Thoracic aorta (tissue), 2 donors: Measurements from ENCODE around the gene TPPP2. TPM values are rescaled to one million over a fixed set of nuclear protein-coding genes. Genes with fewer than 3 reads are reported as not detected.

Source experiments
- ATAC-seq: fragments of 150-250 bp; one replicate; pipeline ENCODE4 v1.8.0; 2017; ENCODE audit warnings: low read depth; ENCODE audit not compliant: insufficient number of reproducible peaks, low FRiP score
- DNase-seq: peaks from one replicate; pipeline ENCODE4 v3.0.0-alpha.2; 2020; ENCODE audit warnings: low spot score
- H3K27ac ChIP-seq, 2 donors: fragments of 200-600 bp; sonication (generic); 1 replicate in 1 of 2; 2 replicates in 1 of 2; pipeline ENCODE4 v1.5.1; 2016; ENCODE audit warnings: mild to moderate bottlenecking in 2 of 2, moderate library complexity in 2 of 2
- H3K27me3 ChIP-seq: fragments of 200-600 bp; sonication (generic); replicated peaks from 2 replicates; pipeline ENCODE4 v1.6.0; 2016; ENCODE audit warnings: mild to moderate bottlenecking; ENCODE audit not compliant: insufficient read depth
- H3K36me3 ChIP-seq: fragments of 200-600 bp; sonication (generic); one replicate; pipeline ENCODE4 v1.5.1; 2016
- H3K4me1 ChIP-seq, 2 donors: fragments of 200-600 bp; sonication (generic); 1 replicate in 1 of 2; 2 replicates in 1 of 2; pipeline versions ENCODE4 v1.5.1 to v1.6.0; 2016; ENCODE audit warnings: low read depth in 2 of 2, mild to moderate bottlenecking in 1 of 2; ENCODE audit not compliant: control insufficient read depth in 1 of 2
- H3K4me3 ChIP-seq: fragments of 200-600 bp; sonication (generic); 2 replicates; pipeline ENCODE4 v1.5.1; 2016; ENCODE audit warnings: mild to moderate bottlenecking
- H3K9me3 ChIP-seq: fragments of 200-600 bp; sonication (generic); 2 replicates; pipeline ENCODE4 v1.5.1; 2016
- total RNA-seq, 2 donors: library from RNA; depleted of rRNA; stranded (reverse); fragments of >200 nt; gene quantifications; one replicate each; pipeline versions ENCODE4 v1.1.0 to v1.2.3, GENCODE V29; 2016
- TF ChIP-seq, protein P1 (sequence below): fragments of 200-600 bp; sonication (generic); IDR thresholded peaks from one replicate; pipeline ENCODE4 v1.5.1; 2019; ENCODE audit warnings: antibody characterized with exemption

Gene TPPP2
- total RNA-seq, 2 donors from 2014 or later, result not detected

DNA sequence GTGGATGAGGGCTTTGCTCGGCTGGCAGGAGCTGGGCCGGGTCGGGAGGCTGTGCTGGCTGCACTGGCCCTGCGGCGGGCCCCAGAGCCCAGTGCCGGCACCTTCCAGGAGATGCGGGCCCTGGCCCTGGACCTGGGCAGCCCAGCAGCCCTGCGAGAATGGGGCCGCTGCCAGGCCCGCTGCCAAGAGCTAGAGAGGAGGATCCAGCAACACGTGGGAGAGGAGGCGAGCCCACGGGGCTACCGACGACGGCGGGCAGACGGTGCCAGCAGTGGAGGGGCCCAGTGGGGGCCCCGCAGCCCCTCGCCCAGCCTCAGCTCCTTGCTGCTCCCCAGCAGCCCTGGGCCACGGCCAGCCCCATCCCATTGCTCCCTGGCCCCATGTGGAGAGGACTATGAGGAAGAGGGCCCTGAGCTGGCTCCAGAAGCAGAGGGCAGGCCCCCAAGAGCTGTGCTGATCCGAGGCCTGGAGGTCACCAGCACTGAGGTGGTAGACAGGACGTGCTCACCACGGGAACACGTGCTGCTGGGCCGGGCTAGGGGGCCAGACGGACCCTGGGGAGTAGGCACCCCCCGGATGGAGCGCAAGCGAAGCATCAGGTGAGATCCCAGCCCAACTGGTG lies 51.6 kb downstream of the TPPP2 start:
- H3K27me3 ChIP-seq, result no peaks in the 10 kb centered on the region
- H3K4me3 ChIP-seq, result no peak overlapping the region
- H3K4me1 ChIP-seq, result no peaks in the 10 kb centered on the region
- H3K27ac ChIP-seq, result no peak overlapping the region
- TF ChIP-seq, protein P1, sequence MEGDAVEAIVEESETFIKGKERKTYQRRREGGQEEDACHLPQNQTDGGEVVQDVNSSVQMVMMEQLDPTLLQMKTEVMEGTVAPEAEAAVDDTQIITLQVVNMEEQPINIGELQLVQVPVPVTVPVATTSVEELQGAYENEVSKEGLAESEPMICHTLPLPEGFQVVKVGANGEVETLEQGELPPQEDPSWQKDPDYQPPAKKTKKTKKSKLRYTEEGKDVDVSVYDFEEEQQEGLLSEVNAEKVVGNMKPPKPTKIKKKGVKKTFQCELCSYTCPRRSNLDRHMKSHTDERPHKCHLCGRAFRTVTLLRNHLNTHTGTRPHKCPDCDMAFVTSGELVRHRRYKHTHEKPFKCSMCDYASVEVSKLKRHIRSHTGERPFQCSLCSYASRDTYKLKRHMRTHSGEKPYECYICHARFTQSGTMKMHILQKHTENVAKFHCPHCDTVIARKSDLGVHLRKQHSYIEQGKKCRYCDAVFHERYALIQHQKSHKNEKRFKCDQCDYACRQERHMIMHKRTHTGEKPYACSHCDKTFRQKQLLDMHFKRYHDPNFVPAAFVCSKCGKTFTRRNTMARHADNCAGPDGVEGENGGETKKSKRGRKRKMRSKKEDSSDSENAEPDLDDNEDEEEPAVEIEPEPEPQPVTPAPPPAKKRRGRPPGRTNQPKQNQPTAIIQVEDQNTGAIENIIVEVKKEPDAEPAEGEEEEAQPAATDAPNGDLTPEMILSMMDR, result no peak
- H3K9me3 ChIP-seq, result no peaks in the 10 kb centered on the region
- peaks cover 78% of the 10 kb centered on the region for H3K36me3 ChIP-seq
- DNase-seq (no peak), ATAC-seq (no peak)

Other genes with a start within 250 kb of the TPPP2 start
- gene RNASE6, start 248.9 kb upstream of the TPPP2 start, total RNA-seq, result 10 to 100 TPM; 26.3 to 39.0 TPM
- gene RNASE1, start 227.4 kb upstream of the TPPP2 start, total RNA-seq, result 100 to 1,000 TPM; 537 to 922 TPM
- gene RNASE3, start 138.8 kb upstream of the TPPP2 start, total RNA-seq, result not detected
- gene RNASE2, start 74.7 kb upstream of the TPPP2 start, total RNA-seq, result 1 to 10 TPM; 6.9 to 7.2 TPM
- gene METTL17, start 40.2 kb upstream of the TPPP2 start, total RNA-seq, result 100 to 1,000 TPM in 1 of 2 donors, 10 to 100 TPM in 1; 94.8 to 141 TPM
- gene SLC39A2, start 30.9 kb upstream of the TPPP2 start, total RNA-seq, result not detected
- gene NDRG2, start 5.2 kb upstream of the TPPP2 start, total RNA-seq, result 100 to 1,000 TPM; 139 TPM
- not detected for gene RNASE13, start 4.6 kb downstream of the TPPP2 start, total RNA-seq
- gene RNASE7, start 12.1 kb downstream of the TPPP2 start, total RNA-seq, result under 1 TPM in 1 of 2 donors, not detected in 1; 0.27 TPM
- gene RNASE8, start 27.6 kb downstream of the TPPP2 start, total RNA-seq, result not detected
- gene ARHGEF40, start 40.1 kb downstream of the TPPP2 start, total RNA-seq, result 10 to 100 TPM; 51.0 to 61.7 TPM
- 10 to 100 TPM; 34.7 to 74.2 TPM for gene ZNF219, start 68.4 kb downstream of the TPPP2 start, total RNA-seq
- gene TMEM253, start 70.8 kb downstream of the TPPP2 start, total RNA-seq, result not detected
- not detected for gene OR5AU1, start 125.8 kb downstream of the TPPP2 start, total RNA-seq
- 100 to 1,000 TPM; 208 to 422 TPM for gene HNRNPC, start 239.2 kb downstream of the TPPP2 start, total RNA-seq
- not detected for gene RPGRIP1, start 249.9 kb downstream of the TPPP2 start, total RNA-seq